RKO (cell line): ENCODE results near the gene SRRM2.

Source experiments
- DNase-seq: peaks from one replicate; pipeline ENCODE4 v3.0.0-alpha.2; 2016; ENCODE audit warnings: low spot score

The SRRM2 gene

DNA sequence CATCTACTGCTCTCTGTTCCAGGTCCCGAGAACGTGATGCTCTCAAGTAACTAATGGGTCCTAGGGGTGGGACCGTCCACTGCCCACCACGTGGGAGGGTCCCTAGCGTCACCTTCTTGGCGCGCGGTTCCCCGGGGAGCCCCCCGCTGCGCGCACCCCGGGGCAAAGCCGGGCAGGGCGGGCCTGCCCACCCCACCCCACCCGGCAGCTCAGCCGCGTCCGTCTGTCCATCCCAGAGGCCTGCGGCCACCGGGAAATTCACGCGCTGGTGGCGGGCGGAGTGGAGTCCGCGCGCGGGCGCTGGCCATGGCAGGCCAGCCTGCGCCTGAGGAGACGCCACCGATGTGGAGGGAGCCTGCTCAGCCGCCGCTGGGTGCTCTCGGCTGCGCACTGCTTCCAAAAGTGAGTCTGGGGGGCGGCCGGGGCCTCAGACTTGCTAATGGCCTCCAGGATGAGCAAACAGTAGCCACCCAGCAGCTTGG is 46.3 kb downstream of the SRRM2 start:
- DNase-seq = no peak

DNA sequence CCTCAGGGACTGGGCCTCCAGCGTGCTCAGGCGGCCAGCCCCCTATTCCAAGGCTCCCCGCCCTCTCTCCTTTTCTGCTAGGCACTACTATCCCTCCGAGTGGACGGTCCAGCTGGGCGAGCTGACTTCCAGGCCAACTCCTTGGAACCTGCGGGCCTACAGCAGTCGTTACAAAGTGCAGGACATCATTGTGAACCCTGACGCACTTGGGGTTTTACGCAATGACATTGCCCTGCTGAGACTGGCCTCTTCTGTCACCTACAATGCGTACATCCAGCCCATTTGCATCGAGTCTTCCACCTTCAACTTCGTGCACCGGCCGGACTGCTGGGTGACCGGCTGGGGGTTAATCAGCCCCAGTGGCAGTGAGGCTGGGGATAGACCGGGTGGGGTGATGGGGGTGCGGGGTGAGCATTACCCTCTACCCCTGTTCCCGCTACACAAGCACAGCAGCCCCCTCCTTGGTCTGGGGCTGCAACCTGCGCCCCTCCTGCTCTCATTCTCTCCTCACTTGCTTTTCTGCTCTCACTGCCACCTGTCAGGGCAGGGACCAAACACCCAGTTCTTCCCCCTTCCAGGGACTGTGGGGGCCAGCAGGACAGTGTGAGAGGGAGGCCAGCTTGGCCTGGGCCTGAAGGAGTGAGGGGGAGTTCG is 46.9 kb downstream of the SRRM2 start:
- no peak for DNase-seq

DNA sequence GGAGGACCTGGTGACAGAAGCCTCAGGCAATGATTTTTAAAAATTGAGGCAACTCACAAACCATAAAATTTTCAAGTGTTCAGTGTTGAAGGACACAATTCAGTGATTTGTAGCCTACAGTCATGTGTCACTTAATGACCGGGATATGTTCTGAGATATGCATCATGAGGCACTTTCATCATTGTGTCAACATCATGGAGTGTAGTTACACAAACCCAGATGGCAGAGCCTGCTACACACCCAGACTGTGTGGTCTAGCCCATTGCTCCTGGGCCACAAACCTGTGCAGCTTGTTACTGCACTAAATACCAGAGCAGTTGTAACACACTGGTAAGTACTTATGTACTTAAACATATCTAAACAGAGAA is 47.4 kb downstream of the SRRM2 start:
- DNase-seq = no peak

DNA sequence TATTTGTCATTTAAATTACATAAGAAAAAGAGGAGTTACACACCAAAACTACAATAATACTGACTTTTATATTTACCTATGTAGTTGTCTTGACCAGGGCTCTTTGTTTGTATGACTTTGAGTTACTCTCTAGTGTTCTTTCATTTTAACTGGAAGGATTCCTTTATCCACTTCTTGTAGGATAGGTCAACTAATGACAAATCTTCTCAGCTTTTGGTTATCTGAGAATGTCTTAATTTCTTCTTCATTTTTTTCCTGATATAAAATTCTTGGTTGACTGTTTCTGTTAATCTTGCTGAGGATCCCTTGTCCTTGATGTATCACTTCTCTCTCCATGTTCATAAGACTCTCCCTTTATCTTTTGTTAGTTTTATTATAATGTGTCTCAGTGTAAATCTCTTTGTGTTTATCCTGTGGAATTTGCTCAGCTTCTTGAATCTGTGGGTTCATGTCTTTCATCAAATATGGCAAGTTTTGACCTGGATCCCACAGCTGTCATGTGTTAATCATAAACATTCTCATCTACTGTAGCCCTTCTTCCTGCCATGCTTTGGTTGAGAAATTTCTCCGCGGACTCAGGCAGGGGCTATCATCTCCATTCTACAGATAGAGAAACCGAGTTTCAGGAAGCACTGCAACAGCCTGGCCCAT is 51.2 kb downstream of the SRRM2 start:
- no peak for DNase-seq

DNA sequence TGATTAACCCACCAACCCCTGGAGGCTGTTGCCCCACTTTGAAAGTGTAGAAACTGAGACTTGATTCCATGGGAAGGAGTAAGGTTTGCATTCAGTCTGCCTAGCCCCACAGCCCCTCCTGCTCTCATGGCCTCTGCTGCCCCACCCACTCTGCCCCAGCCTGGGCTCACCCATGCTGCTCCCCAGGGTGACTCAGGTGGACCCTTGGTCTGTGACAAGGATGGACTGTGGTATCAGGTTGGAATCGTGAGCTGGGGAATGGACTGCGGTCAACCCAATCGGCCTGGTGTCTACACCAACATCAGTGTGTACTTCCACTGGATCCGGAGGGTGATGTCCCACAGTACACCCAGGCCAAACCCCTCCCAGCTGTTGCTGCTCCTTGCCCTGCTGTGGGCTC is 52.3 kb downstream of the SRRM2 start:
- no peak for DNase-seq

DNA sequence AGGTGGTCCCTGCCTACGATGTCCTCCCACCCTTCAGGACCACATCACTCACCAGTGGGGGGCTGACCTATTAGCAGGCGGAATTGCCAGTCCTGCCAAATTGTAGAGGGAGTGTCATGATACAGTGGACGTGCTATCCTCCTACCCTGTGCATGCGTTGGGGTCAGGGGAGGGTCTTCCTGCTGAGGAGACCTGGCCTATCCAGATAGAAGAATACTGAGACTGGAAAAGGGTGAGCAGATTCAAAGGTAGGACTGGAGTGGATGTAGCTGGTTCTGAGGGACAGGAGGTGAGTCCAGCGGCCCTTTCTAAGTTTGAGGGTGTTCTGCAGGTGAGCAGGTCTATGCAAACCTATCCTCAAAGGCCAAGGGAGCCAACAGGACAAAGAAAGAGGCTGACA is 53.8 kb downstream of the SRRM2 start:
- no peak for DNase-seq

DNA sequence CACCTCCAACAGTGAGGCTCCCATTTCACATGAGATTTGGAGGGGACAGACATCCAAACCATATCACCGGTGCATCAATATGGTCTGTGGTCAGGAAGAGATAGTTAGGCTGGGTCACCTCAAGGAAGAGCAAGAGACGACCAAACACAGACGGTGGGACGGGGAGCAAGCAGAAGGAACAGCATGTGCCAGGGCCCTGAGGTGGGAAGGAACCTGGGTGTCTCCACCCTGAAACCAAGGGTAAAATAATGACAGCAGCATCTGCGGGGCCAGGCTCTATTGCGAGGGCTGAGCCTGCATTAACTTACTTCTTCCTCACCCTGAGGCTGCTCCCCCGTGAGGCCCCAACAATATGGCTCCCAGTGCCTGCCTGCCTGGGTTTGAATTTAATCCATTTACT is 55.7 kb downstream of the SRRM2 start:
- no peak for DNase-seq

DNA sequence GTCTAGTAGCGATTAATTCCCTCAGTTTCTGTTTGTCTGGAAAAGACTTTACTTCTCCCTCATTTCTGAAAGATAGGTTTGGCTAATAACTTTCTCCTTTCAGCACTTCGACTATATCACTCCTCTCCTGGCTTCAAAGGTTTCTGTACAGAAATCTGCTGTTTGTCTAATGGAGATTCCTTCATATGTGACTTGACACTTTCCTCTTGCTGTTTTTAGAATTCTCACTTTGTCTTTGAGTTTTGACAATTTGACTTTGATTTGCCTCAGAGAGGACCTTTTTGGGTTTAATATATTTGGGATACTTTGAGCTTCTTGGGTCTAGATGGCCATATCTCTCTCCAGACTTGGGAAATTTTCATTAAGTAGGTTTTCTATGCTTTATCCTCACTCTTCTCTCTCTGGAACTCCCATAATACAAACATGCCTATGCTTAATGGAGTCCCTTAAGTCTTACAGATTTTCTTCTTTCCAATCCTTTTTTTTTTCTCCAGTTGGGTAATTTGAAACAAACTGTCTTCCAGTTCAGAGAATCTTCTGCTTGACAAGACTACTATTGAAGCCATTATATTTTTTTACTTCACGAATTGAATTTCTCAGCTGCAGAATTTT is 56.8 kb downstream of the SRRM2 start:
- no peak for DNase-seq

DNA sequence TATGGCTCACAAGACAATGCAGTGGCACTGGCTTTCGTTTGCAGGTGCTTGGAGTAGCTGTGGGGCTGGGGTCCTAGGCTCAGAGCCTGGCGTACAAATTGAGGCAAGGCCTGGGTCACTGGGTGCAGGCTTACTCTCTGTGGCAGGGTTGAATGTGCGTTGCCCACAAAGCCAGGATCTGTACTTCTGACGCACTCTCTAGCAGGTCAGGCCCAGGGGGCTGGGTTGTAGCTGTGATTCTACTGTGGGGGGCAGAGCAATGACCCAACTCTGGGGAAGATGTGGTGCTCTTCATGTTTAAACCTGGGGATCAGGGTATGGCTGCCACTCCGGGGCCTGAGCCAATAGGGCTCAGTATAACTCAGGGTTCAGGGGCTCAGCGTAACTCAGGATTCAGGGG is 58.2 kb downstream of the SRRM2 start:
- no peak for DNase-seq

DNA sequence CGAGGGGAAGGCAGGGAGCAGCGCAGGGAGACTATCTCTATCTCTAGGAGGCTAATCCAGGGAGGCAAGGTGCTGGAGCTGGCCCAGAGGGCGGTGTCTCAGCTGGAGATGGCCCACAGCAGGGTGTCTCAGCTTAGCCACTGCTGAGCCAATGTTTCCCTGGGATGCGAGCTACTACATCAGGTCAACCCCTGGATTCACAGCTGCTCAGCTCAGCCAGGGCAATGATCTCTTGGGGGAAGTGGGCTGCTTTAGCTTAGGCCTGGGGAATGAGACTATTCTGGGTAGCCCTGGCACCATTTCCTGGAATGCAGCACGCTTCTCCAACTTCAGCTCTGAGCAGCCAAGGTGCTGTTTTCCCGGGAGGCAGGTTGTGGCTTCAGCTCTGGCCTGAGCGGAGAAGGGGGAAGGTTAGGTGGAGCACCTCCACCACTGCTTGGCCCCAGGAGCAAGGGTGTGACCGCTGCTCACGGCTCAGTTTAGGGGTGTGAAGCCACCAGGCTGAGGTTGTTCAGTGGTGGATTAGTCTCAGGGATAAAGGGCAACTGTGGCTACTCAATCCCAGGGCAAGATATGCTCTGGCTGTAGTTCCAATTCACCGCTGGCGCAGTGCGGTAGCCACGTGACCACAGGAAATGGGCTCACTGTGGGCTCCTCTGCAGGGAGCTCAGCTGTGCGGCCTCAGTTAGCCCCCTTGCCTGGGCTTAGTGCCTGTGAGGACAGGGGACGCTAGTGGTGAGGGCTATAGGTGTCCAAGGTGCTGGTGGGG is 59.4 kb downstream of the SRRM2 start:
- DNase-seq = no peak

DNA sequence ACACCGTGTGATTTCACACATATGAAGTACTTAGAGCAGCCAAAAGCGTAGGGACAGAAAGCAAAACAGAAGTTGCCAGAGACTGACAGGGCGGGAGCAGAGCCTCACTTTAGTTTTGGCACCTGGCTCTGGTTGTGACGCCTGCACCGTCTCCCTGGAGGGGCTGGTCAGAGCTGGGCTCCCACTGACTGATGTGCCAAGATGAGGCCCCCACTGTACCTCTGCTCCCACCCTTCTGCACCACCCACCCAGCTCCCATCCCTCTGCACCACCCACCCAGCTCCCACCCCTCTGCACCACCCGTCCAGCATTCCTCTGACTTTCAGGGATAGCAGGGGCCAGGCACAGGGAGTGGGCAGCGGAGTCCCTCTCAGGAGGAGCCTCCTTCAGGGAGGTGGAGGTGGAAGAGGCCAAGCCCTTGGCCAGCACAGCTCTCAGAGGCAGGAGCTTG is 61.4 kb downstream of the SRRM2 start:
- DNase-seq = no peak

DNA sequence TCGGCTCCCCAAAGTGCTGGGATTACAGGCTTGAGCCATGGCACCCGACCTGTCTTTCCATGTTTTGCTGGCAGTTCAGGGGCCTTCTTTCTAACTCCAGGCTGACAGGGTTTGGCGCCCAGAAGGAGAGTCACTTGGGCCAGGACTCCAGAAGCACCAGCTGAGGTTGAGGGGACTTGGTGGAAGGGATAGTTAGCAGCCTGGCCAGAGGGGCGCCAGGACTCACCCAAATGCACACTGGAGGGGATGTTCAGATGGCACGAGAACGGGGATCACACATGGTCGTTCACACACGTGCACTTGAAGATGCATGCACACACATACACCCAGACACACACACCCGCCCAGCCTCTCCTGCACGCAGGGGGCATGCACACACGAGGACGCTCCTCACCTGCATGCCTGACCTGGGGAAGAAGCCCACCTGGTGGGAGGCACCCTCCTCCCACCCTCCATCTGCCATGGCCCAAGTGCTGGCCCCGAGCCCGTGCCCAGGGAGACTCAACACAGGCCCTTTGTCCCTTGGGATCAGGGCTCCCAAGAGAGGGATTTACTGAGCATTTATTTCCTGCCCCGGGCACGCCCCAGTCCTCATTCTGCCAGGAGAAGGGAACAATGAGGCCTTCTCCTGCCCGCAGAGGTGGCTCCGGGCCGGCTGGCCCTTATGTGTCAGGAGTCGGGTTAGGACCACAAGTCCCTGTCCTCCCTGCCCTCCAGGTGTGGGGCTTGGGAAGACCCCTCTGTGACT is 62.3 kb downstream of the SRRM2 start:
- DNase-seq = no peak

DNA sequence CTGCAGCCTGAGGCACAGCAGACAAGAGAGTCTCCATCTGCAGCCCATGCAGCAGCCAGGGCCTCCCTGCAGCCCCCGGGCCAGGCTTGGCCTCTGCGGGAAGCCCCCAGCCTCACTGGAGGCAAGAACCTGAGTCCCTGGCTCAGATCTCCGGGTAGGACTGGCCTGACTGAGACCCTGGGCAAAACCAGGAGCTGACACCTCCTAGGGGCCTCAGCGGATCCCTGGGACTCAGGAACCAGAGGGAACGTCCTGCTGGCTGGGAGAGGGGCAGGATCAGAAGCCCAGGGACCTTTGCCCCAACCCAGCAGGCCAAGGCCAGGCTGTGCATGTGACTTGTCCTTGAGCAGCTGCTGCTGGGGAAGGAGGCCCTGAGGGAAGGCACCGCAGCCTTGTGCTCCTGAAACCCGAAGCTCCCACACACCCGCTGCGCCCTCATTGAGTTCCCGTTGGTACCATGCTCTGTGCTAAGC is 62.9 kb downstream of the SRRM2 start:
- DNase-seq = no peak

DNA sequence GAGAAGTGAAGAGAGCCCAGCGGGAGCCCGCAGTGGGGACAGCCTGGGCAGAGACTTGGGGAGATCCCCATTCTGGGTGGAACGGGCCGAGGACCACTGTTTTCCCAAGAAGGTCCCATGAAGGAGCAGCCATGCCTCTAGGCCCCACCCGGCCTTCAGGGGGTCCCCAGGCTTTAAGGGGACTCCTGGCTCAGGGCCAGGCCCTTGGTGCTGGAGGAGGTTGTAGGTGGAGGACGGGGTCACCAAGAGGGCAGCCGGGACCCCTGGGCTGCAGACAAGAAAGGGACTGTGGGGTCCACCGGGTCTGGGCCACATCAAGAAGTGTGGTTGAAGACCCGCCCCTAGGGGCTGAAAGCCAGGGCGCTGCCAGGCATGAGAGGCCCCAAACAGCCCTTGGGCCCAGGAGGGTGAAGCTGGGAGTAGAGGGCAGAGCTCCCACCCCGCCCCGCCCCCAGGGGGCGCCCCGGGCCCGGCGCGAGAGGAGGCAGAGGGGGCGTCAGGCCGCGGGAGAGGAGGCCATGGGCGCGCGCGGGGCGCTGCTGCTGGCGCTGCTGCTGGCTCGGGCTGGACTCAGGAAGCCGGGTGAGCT is 64.4 kb downstream of the SRRM2 start, which contains the start of gene PRSS21:
TSS of gene PRSS21 (plus strand) at position 487 of the 589 bp plus-strand sequence. CDS start at position 519, 32 bp downstream.
- no peak for DNase-seq

DNA sequence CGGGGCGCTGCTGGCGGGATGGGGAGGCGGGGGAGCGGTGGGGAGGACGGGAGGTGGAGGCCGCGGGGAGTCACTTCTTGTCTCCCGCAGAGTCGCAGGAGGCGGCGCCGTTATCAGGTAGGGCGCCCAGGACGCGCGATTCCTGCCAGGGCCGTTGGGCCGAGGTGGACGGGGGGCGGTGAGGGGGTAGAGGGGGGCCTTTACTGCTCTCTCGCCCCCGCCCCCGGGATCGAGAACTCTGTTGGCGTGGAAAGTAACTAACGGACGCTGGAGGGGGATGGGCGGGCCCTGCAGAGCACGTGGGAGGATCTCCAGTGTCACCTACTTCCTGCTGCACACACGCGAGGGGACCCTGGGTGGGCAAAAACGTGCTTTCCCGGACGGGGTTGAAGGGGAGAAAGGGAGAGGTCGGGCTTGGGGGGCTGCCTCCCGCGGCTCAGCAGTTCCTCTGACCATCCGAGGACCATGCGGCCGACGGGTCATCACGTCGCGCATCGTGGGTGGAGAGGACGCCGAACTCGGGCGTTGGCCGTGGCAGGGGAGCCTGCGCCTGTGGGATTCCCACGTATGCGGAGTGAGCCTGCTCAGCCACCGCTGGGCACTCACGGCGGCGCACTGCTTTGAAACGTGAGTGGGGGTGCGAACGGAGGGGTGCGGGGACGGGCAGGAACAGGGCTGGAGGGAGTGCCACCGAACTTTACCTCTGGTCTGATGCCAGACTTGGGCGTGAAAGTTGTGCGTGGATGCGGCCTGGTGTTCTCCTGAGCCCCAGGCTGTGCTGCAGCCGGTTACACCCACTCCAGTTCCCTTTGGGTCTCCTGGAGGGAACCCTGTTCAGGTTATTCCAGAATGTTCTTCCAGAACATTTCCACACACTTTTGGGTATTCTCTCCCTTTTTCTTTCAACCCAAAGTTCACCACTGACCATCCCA is 65.2 kb downstream of the SRRM2 start:
- no peak for DNase-seq

DNA sequence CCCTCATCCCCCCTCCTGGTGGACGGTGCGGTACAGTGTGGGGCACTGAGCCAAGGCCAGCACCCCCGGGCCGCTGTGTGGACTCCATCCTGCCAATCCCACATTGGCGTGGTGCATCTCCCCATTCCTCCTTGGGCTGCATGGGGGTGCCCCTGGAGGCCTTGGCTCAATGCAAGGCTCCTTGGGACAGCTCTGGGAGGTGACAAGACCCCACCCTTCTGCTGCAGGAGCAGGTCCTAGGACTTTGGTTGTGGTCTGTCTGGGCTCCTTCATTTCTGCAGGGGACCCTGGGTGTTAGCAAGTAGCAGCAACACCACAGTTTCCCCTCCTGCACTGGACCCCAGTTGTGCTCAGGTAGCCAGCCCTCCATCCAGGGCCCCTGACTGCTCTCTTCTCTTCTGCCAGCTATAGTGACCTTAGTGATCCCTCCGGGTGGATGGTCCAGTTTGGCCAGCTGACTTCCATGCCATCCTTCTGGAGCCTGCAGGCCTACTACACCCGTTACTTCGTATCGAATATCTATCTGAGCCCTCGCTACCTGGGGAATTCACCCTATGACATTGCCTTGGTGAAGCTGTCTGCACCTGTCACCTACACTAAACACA is 65.9 kb downstream of the SRRM2 start:
- no peak for DNase-seq

DNA sequence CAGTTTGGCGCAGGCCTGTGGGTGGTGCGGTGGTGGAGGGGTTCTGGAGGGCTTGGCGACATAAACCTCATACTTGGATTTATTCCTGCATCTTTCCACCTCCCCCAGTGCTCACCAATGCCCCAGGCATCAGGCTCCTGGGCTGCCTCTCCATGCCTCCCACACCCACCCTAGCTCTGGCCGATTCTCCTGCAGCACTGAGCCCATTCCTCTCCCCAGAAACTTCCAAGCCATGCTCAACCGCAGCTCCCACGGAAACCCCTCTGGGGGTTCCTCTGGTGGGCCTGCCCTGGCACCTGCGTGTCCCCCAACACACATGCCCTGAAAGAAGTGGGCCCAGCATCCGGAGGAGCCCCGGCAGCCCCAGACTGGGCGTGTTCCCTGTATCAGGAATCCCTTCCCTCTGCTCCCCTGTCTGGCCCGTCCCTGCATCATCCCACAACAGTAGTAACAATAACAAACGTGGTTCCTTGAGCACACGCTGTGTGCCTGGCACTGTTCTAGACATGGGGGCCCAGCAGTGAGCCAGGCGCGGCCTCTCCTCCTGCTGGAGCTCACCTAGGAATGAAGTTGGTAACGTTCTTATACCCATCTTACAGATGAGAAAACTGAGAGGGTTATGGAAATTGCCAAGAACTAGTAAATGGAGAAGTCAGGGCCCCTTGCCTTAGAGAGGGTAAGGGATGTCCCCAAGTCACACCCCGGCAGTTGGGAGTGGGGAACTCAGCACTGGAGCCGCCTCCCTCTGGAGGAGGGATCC is 66.9 kb downstream of the SRRM2 start:
- DNase-seq = no peak

DNA sequence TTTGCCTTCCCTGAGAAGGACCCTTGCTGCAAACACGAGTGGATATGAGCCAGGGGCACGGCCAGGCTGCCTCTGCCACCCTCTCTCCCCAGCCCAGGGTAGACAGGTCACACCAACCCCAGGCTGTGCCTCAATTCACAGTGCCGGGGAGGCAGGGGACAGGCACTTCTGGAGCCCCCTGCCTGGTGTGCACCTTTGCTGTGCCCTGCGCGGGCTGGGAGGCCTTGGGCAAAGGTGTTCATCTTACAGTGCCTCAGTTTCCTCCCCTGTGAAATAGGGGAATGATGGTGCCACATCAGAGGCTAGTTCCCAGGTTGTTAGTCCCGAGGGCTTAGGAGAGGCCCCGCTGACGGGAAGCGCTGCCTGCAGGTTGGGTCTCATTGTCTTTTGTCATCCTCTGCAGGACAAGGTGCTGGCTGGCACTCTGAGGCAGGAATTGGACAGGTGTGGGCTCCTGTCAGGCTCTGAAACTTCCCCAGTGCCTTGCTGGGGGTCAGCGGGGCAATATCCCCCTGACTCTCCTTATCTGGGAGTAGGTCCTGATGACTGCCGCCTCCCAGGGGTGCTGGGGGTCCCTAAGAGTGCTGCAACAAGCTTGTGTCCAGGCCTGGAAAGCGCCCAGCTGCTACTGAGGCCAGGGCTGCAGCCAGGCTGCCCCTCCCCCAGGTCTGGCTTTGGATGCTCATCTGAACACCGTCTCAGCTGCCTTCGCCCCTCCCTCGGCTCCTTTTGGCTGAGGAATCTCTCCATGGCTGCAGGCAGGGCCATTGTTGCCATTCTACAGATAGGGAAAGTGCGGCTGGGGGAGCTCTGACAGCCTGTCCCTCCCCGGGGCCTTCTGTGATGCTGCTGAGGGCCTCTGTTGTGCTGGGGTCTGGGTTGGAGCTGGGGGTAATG is 67.7 kb downstream of the SRRM2 start:
- no peak for DNase-seq
